ENCODE data around the gene RND3. TPM values are rescaled to one million over a fixed set of nuclear protein-coding genes. Genes with fewer than 3 reads are reported as not detected.

RND3 gene
- 13.4 and 14.9 TPM in 2 replicates for total RNA-seq

GRCh38 chr2:150487537-150488429 is at the start of gene RND3:
Gene RND3 (minus strand): TSS chr2:150487667. CDS start chr2:150487417, 250 bp downstream.

Data from dermis lymphatic vessel endothelial cell (primary cell).